Neural cell (in vitro differentiated cells): ENCODE results near the gene GFAP.

Experiments
- CTCF ChIP-seq: fragments of 450-650 bp; IDR thresholded peaks from 2 replicates; pipeline ENCODE4 v1.5.1; 2014; ENCODE audit warnings: antibody characterized with exemption, mild to moderate bottlenecking, moderate library complexity; ENCODE audit not compliant: poor library complexity, severe bottlenecking
- EP300 ChIP-seq: fragments of 450-650 bp; conservative IDR thresholded peaks from 2 replicates; pipeline ENCODE4 v1.6.1; 2014; ENCODE audit warnings: antibody characterized with exemption, mild to moderate bottlenecking, moderate library complexity; ENCODE audit not compliant: poor library complexity, severe bottlenecking
- EZH2 ChIP-seq: fragments of 200-600, 300-800 bp; shearing (Covaris generic), sonication (generic); IDR thresholded peaks from 2 replicates; pipeline ENCODE4 v1.6.1; 2014; ENCODE audit warnings: antibody characterized with exemption, low read length, borderline replicate concordance, mild to moderate bottlenecking; ENCODE audit not compliant: insufficient read depth, poor library complexity, severe bottlenecking
- MXI1 ChIP-seq: fragments of 450-650 bp; conservative IDR thresholded peaks from 2 replicates; pipeline ENCODE4 v1.6.1; 2014; ENCODE audit warnings: antibody characterized with exemption, mild to moderate bottlenecking; ENCODE audit not compliant: poor library complexity, severe bottlenecking
- POLR2AphosphoS5 ChIP-seq: IDR thresholded peaks from 2 replicates; pipeline ENCODE4 v1.6.1; 2012
- TAF1 ChIP-seq: IDR thresholded peaks from 2 replicates; pipeline ENCODE4 v1.6.1; 2012; ENCODE audit warnings: low read depth

GRCh38 chr17:44881145-44881544, 34.2 kb downstream of the GFAP start:
- no peak for TF ChIP-seq CTCF
- TF ChIP-seq MXI1: no peak
- no peak for TF ChIP-seq TAF1
- TF ChIP-seq EP300: no peak
- no peak for TF ChIP-seq EZH2
- TF ChIP-seq POLR2AphosphoS5: no peak
